Tibial nerve (tissue), 4 donors: ENCODE data around the gene DENND1A.

Experiments used
- EP300 ChIP-seq, 2 donors: sonication (generic); formaldehyde crosslinking; IDR thresholded peaks; one replicate each; pipeline ENCODE4 v1.6.1; 2017; ENCODE audit warnings: antibody characterized with exemption in 2 of 2, mild to moderate bottlenecking in 1 of 2
- POLR2A ChIP-seq, 2 donors: fragments of 450-650 bp; IDR thresholded peaks; one replicate each; pipeline ENCODE4 v1.6.1; 2017; ENCODE audit warnings: antibody characterized with exemption in 2 of 2, mild to moderate bottlenecking in 2 of 2, moderate library complexity in 2 of 2
- TF ChIP-seq, protein P1 (sequence below), 5 experiments: fragments of 200-600 bp in 3 of 5; fragments of 450-650 bp in 2 of 5; sonication (generic) in 3 of 5; IDR thresholded peaks; one replicate each; pipeline ENCODE4 v1.5.1; 2016 to 2019; ENCODE audit warnings: antibody characterized with exemption in 5 of 5, mild to moderate bottlenecking in 3 of 5, moderate library complexity in 2 of 5

DNA sequence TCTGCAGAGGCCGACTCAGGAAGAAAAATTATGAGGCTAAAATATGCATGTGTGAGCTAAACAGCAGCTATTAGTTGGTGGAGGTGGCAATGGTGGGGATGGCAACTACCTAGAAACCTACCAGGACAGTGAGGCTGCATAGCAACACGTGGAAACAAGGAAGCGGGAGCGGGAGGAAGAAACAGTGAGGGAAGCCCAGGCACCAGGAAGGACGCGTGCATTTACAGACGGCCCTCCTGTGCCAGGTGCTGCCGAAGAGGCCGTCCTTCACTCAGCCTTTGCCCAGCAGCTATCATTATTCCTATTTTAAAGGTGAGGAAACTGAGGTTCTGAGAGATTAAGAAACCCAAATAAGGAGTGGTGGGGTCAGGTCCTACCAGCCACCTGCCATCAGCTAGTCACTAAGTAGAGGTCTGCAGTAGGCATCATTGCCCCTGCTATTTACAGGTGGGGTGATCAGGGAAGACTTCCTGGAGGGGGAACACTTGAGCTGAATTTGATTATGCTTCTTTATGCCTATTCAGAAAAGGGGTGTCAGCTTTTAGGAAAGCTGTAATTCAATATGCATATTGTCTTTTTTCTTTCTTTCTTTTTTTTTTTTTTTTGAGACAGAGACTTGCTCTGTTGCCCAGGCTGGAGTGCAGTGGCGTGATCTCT lies 448.6 kb downstream of the DENND1A start:
- TF ChIP-seq, protein P1, sequence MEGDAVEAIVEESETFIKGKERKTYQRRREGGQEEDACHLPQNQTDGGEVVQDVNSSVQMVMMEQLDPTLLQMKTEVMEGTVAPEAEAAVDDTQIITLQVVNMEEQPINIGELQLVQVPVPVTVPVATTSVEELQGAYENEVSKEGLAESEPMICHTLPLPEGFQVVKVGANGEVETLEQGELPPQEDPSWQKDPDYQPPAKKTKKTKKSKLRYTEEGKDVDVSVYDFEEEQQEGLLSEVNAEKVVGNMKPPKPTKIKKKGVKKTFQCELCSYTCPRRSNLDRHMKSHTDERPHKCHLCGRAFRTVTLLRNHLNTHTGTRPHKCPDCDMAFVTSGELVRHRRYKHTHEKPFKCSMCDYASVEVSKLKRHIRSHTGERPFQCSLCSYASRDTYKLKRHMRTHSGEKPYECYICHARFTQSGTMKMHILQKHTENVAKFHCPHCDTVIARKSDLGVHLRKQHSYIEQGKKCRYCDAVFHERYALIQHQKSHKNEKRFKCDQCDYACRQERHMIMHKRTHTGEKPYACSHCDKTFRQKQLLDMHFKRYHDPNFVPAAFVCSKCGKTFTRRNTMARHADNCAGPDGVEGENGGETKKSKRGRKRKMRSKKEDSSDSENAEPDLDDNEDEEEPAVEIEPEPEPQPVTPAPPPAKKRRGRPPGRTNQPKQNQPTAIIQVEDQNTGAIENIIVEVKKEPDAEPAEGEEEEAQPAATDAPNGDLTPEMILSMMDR (IDR thresholded peaks at IDR 0.05): no peak
- no peak for TF ChIP-seq POLR2A (IDR thresholded peaks at IDR 0.05)
- no peak for TF ChIP-seq EP300 (IDR thresholded peaks at IDR 0.05)
